ENCODE results near the gene RPS10. TPM values are rescaled to one million over a fixed set of nuclear protein-coding genes. Genes with fewer than 3 reads are reported as not detected.

RPS10 gene
- total and polyA plus RNA-seq, 7 donors, result 2,556 to 7,534 (median 3,796) TPM

DNA sequence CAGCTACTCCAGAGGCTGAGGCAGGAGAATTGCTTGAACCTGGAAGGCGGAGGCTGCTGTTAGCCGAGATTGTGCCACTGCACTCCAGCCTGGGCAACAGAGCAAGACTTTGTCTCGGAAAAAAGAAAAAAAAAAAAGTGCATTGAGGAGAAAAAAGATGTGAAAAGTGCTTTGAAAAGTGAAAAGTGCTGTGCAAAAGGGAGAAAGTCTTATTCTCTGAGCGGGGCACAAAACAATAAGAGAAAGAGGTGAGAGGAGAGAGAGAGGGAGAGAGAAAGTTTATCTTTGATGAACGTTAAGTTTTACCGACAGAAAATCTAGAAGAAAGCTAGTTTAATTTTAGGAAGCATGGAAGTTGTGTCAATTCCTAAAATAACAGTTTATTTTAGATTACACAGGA is 36.1 kb upstream of the RPS10 start:
- H3K27me3 ChIP-seq, result peaks cover 19 to 35% (median 19%) of the 10 kb centered on the region in 3 donors
- TF ChIP-seq, protein P1, sequence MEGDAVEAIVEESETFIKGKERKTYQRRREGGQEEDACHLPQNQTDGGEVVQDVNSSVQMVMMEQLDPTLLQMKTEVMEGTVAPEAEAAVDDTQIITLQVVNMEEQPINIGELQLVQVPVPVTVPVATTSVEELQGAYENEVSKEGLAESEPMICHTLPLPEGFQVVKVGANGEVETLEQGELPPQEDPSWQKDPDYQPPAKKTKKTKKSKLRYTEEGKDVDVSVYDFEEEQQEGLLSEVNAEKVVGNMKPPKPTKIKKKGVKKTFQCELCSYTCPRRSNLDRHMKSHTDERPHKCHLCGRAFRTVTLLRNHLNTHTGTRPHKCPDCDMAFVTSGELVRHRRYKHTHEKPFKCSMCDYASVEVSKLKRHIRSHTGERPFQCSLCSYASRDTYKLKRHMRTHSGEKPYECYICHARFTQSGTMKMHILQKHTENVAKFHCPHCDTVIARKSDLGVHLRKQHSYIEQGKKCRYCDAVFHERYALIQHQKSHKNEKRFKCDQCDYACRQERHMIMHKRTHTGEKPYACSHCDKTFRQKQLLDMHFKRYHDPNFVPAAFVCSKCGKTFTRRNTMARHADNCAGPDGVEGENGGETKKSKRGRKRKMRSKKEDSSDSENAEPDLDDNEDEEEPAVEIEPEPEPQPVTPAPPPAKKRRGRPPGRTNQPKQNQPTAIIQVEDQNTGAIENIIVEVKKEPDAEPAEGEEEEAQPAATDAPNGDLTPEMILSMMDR (IDR thresholded peaks at IDR 0.05), result no peak
- TF ChIP-seq EP300 (IDR thresholded peaks at IDR 0.05) (no peak), POLR2A (IDR thresholded peaks at IDR 0.05) (no peak)
- no peaks in the 10 kb centered on the region for H3K36me3 ChIP-seq
- DNase-seq, result no peak
- WGBS, 2 donors, result 53 to 82% methylated on average over 6 of the region's 6 CpGs
- no peaks in the 10 kb centered on the region for H3K9me3 ChIP-seq
- no peak overlapping the region for H3K27ac ChIP-seq
- no peak overlapping the region for H3K4me3 ChIP-seq
- H3K4me1 ChIP-seq, result peaks cover 0 to 15% (median 13%) of the 10 kb centered on the region in 4 donors
- intact Hi-C loops (cut with DNase I), result no loop called here

DNA sequence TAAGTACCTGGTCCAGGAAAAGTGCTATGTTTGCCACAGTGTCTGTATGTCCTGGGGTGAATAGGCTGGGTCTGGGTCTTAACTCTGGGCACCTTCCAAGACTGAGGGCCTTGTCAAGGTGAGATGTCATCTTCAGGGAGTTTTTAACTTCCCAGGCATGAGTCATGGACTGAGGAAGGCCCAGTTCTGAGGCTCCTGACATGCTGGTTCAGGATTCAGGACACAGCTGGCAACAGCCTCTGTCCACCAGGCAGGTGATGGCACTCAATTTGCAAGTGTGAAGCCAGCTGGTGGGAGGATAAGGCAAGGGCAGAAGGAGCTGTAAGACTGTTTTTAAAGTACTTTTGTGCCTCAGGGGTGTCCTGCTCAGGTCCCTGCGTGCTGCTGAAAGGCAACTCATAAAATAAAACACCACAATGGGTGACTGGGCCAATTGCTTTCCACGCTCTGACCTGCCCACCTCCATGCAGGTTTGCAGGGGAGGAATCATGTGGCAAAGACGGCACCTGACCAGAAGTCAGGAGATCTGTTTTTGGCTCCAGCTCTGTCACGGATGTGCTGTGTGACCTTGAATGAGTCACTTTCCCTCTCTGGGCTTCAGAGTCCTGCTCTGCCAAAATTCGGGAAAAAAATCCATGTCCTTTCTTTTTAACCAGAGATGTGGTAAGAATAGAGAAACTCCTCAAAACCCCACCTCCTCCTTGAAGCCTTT is 35.1 kb upstream of the RPS10 start:
- no peak overlapping the region for H3K27ac ChIP-seq
- H3K9me3 ChIP-seq, result no peaks in the 10 kb centered on the region
- TF ChIP-seq, protein P1 (IDR thresholded peaks at IDR 0.05), result no peak
- TF ChIP-seq POLR2AphosphoS5 (IDR thresholded peaks at IDR 0.05) (no peak), POLR2A (IDR thresholded peaks at IDR 0.05) (no peak), EP300 (IDR thresholded peaks at IDR 0.05) (no peak)
- peaks cover 8 to 25% (median 11%) of the 10 kb centered on the region in 3 donors for H3K27me3 ChIP-seq
- 88 to 91% methylated on average over 5 of the region's 5 CpGs for WGBS, 2 donors
- DNase-seq, result no peak
- H3K4me3 ChIP-seq, result no peak overlapping the region
- no peaks in the 10 kb centered on the region for H3K36me3 ChIP-seq
- H3K4me1 ChIP-seq, result peaks cover 0 to 10% (median 9%) of the 10 kb centered on the region in 4 donors
- intact Hi-C loops (cut with DNase I), result no loop called here

DNA sequence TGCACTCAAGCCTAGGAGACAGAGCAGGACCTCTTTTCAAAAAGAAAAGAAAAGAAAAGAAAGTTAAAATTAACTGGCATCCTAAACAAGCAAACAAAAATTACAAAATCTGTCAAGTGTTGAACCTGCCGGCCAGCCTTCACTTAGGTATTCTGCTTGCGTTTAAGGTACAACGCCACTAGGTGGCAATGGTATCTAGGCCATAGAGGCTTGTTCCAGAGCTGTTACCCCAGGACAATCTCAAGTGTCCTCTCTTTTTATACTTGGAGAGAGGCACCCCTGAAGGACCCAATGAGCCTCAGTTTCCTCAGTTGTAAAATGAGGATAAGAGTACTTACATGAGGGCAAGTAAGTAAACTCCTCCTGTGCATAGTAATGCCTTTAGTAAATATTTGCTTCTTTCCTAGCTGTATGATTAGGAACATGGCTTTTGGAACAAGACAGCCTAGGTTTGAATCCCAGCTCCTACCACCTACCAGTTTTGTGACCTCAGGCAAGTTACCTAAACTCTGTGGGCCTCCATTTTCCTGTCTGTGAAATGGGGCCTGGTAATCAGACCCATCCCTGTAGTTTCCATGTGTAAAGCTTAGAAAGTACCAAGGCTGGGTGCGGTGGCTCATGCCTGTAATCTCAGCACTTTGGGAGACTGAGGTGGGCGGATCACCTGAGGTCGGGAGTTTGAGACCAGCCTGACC is 34.2 kb upstream of the RPS10 start:
- no peak for TF ChIP-seq POLR2AphosphoS5 (IDR thresholded peaks at IDR 0.05)
- TF ChIP-seq EP300 (IDR thresholded peaks at IDR 0.05), result no peak
- TF ChIP-seq, protein P1 (IDR thresholded peaks at IDR 0.05), result peak in 2 of 4 experiments; percentile 22 to 38
- TF ChIP-seq POLR2A (IDR thresholded peaks at IDR 0.05), result no peak
- no peak overlapping the region for H3K27ac ChIP-seq
- H3K36me3 ChIP-seq, result no peaks in the 10 kb centered on the region
- intact Hi-C loops (cut with DNase I), result no loop called here
- peaks cover 0 to under 1% (median 0%) of the 10 kb centered on the region in 4 donors for H3K4me1 ChIP-seq
- WGBS, 2 donors, result 39 to 48% methylated on average over 6 of the region's 6 CpGs
- DNase-seq, result no peak
- no peaks in the 10 kb centered on the region for H3K9me3 ChIP-seq
- peaks cover 0 to 16% (median 2%) of the 10 kb centered on the region in 3 donors for H3K27me3 ChIP-seq
- no peak overlapping the region for H3K4me3 ChIP-seq

DNA sequence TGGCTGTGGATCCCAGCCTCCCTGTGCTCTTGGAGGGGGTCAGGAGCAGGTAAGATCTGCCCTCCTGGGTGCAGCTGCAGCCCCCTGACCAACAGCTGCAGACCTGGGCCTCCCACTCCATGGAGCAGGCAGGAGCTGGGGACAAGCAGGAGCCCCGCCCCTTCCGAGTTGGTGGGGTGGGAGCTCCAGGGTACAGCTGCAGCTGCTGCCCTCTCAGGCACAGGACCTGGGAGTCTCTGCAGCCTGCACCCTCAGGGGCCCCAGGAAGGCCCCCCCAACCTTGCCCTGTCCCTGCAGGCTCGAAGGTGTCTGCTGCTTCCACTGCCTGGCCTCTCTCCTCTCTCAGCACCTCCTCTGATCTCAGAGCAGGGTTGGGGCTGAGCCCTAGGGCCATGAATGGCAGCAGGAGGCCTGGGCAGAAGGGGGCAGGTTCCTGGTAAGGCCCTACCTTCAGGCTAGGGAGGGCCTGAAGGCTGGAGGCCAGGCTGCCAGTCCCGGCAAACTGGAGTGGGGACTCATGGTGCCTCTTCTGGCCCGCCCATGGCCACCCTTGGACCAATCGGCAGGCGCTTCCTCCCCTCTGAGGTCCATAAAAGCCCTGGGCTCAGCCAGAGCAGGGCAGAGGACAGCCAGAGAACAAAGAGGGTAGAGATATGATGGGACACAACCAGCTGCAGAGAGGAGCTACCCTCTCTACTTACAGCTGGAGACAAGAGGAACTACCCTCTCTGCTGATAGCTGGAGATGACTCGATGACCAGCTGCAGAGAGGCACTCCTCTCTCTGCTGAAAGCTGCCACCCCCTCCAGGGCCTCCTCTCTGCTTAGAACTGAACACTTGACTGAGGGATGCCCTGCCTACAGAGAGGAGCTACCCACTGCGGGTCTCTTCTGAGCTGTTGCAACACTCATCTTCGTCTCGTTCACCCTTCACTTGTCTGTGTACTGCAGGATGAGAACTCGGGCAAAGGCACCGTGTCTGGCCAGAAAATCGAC is 32.2 kb upstream of the RPS10 start:
- Histone ChIP-seq H3K36me3 (no peaks in the 10 kb centered on the region), H3K27me3 (no peaks in the 10 kb centered on the region), H3K4me1 (no peaks in the 10 kb centered on the region), H3K9me3 (no peaks in the 10 kb centered on the region), H3K27ac (no peak overlapping the region), H3K4me3 (no peak overlapping the region)
- TF ChIP-seq EP300 (IDR thresholded peaks at IDR 0.05), result no peak
- TF ChIP-seq, protein P1 (IDR thresholded peaks at IDR 0.05), result no peak
- TF ChIP-seq POLR2A (IDR thresholded peaks at IDR 0.05), result no peak
- no peak for TF ChIP-seq POLR2AphosphoS5 (IDR thresholded peaks at IDR 0.05)
- WGBS, 2 donors, result 76 to 88% methylated on average over 14 of the region's 14 CpGs
- intact Hi-C loops (cut with DNase I), result no loop called here
- no peak for DNase-seq
